GM19025 (cell line): Measurements from ENCODE around the gene LST1.
"Not testable (repeated sequence)": the region's sequence is repeated elsewhere in the genome, so short reads cannot be mapped to it uniquely, and the experiment has no call there.

Experiments
- ATAC-seq: cut with Tn5 transposase; IDR thresholded peaks from one replicate; pipeline ENCODE4 v1.9.1; 2021; ENCODE audit warnings: mild to moderate bottlenecking, low read depth, moderate library complexity; ENCODE audit not compliant: unreplicated experiment

The LST1 gene

DNA sequence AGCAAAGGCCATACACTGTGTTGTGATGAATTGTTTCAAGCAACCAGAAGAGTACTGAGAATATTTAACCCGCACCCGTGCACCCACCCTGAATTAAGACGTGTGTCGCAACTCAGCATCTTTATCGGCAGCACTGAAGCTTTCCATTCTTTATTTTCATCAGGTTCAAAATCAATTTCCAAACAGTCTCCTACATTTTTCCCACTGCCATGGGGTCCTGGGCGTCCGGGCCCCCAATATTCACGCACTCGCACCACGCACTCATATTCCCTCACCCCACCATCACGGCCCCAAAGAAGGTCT, 5.7 kb upstream of the LST1 start:
- no peak for ATAC-seq

DNA sequence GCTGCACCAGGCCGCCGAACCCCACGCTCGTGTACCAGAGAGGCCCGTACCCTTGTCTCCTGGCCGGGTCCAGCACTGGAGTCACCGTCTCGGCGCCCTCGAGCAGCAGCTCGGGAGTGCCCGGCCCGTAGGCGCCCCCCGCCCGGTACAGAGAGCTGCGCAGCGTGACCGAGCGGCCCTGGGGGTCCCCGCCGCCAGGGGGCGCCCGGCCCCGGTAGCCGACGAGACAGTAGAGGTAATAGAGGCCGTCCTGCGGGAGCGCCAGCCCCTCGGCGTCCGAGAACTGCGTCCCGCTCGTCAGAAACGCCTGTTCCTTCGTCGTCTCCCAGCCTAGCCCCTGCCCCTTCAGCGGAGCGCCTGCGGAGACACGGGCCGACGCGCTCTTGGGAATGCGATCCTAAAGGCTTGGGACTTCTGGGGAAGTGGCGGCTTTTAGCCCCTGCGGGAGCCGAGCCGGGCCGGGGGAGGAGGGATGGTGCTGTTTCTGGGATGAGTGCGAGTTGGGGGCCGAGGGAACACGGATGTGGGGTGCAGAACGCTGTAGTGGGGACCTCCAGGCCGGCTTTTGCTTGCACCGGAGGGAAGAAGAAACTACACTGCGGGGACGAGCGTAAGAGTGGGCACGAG, 5.2 kb upstream of the LST1 start:
- peak; percentile 56 for ATAC-seq

DNA sequence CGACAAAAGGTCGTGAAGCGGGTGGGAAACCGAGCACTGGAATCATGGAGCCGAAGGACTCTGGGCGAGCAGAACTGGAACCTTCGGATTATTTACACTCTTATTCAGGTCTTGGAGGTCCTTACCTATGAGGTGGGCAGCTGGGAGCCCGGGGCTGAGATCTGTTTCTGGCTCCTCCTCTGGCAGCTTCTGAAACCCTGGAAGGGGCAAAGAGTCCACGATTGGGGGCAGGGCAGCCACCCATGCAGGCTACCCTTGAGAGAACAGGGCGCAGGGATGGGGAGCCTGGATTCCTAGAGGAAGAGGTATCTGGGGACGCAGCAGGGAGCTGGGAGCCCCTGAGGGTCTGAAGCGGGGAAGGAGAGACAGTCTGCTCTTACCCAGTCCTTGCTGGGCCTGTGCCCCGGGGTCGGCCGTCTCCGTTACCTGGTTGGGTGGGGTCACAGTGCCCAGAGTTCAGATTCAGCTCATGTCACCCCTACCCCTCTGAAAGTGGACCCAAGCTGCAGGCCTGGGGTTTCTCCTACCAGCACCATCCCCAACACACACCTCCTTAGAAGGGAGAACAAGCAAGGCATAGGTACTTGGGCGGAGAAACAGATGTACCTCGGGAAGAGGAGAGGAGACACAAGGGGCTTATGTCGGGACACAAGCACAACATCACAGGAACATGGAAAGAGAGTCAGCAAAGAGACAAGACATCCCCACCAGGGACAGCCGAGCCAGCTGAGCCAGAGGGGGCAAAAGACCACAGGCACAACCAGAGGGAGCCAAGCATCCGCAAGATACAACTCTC, 4.4 kb upstream of the LST1 start:
- ATAC-seq: no peak

- no peak for ATAC-seq
Observed at GRCh38 chr6:31582230-31582643, 3.8 kb upstream of the LST1 start, which contains the start of gene LTB. Gene LTB, minus strand, starts transcription at chr6:31582424. Its CDS starts 7 bp downstream, at chr6:31582417.

- no peak for ATAC-seq
Observed at GRCh38 chr6:31585491-31585890, 586 bp upstream of the LST1 start.

- no peak for ATAC-seq
Observed at GRCh38 chr6:31586599-31587281, 663 bp downstream of the LST1 start.

DNA sequence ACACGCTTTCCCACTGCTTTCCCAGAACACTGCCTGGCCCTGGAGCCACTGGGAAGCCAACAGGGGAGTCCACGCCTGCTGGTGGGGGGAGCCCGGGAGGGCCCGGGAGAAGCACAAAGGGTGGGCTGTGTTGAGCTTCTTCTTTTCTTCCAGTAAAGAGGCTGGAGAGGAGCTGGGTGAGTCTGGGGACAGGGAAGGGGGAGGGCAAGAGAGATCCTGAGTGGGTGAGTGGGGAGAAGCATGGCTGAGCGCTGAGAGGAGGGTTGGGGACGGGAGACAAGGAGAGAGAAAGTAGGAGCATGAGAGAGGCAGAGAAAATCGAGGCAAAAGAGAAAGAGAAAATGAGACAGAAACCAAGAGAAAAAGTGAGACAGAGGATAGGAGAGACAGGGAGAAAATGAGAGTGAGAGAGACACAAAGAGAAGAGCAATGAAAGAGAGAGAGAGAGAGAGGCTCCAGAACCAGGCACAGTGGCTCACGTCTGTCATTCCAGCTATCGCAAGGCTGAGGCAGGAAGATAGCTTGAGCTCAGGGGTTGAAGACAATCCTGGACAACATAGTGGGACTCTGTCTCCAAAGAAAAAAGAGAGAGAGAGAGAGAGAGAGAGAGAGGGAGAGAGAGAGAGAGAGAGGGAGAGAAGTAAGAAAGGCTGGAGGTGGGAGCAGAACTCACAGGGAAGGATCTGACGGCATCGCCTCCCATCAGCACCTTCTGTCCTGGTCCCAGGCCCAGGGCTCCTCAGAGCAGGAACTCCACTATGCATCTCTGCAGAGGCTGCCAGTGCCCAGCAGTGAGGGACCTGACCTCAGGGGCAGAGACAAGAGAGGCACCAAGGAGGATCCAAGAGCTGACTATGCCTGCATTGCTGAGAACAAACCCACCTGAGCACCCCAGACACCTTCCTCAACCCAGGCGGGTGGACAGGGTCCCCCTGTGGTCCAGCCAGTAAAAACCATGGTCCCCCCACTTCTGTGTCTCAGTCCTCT, 2.0 kb downstream of the LST1 start:
- ATAC-seq: no peak

GRCh38 chr6:31588871-31589650, 3.0 kb downstream of the LST1 start:
- ATAC-seq: no peak

DNA sequence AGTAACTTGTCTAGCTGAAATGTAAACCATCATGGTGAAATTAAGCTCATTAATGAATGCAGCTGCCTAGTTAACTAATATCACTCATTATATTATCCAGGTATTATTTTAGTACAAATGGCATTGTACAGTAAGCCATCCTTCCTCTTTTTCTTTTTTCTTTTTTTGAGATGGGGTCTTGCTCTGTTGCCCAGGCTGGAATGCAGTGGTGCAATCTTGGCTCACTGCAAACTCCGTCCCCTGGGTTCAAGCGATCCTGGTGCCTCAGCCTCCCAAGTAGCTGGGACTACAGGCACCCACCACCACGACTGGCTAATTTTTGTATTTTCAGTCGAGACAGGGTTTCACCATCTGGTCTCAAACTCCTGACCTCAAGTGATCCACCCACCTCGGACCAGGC, 4.6 kb downstream of the LST1 start:
- ATAC-seq: not testable (repeated sequence)

- no peak for ATAC-seq
Observed at GRCh38 chr6:31592396-31592771, 6.3 kb downstream of the LST1 start.

DNA sequence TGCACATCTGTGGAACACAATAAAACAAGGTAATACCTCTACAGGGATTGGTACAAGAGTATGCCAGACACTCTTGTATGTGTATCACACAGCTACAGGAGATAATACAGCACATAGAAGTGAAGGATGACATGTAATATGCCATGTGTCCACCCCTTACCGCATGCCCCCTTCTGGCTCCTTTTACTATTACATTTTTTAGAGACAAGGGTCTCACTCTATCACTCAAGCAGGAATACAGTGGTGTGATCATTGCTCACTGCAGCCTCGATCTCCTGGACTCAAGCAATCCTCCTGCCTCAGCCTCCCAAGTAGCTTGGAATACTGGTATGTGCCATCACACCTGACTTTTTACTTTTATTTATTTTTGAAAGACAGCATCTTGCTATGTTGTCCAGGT, 10.9 kb downstream of the LST1 start:
- no peak for ATAC-seq

GRCh38 chr6:31607317-31607716, 21.2 kb downstream of the LST1 start:
- no peak for ATAC-seq

DNA sequence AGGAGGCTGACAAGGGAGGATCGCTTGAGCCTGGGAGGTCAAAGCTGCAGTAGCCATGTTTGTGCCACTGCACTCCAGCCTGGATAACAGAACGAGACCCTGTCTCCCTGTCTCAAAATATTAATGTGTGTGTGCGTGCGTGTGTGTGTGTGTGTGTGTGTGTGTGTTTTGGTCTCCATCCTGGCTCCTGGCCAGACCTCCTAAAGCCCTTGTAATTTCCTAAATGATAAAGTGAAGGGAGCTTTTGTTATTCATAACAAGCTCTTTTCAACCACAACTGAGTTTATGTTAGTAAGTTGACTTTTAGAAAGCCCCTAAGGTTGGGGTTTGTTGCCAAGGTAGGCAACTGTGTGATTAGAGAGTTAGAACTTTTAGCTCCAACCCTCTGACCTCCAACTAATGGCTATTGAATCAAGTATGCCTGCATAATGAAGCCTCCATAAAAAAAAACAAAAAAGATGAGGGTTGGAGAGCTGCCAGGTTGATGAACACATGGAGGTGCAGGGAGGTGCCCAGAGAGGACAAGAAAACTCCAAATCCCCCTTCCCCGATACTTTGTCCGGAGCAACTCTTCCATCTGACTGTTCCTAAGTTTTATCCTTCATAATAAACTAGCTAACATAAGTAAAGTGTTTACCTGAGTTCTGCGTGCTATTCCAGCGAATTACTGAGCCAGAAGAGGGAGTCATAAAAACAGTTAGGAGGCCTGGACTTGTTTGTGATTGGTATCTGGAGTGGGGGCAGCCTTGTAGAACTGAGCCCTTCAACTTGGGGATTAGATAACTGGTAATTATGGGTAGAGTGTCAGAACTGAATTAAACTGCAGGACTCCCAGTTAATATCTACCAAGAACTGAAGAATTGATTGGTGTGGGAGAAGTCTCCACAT, 23.7 kb downstream of the LST1 start:
- no peak for ATAC-seq

DNA sequence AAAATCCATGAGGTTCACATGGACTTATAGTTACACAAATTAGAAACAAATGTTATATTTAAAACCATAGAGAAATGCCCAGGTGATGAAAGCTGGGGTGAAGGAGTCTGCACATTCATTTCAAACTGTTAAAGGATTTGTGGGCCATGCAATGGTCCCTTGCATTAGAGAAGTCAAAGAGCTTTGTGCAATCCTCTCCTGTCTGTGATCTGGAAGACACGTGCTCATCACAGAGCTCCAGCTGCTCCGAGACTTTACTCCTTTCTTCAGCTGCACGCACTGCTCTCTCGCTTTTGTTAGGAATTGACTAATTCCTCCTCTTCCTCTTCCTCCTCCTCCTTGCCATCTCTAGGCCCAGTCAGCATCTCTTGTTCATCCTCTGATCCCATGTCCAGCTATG, 24.9 kb downstream of the LST1 start:
- no peak for ATAC-seq

- ATAC-seq: no peak
Observed at GRCh38 chr6:31614075-31614619, 28.1 kb downstream of the LST1 start.

GRCh38 chr6:31614684-31615578, 28.9 kb downstream of the LST1 start, which contains the start of gene AIF1:
Gene AIF1, plus strand, starts transcription at chr6:31615234. Its CDS starts 96 bp downstream, at chr6:31615330.
- no peak for ATAC-seq

- ATAC-seq: no peak
Observed at GRCh38 chr6:31615748-31616147, 29.7 kb downstream of the LST1 start.
